TTC549 (cell line): ENCODE data around the gene TSC22D4.
"Not testable (repeated sequence)": the region's sequence is repeated elsewhere in the genome, so short reads cannot be mapped to it uniquely, and the experiment has no call there.

Source experiments
- FAIRE-seq: peaks from 2 replicates; lab custom pipeline; 2012; peaks lifted over from hg19 to GRCh38; lab: Jason Lieb, UNC

Gene TSC22D4

DNA sequence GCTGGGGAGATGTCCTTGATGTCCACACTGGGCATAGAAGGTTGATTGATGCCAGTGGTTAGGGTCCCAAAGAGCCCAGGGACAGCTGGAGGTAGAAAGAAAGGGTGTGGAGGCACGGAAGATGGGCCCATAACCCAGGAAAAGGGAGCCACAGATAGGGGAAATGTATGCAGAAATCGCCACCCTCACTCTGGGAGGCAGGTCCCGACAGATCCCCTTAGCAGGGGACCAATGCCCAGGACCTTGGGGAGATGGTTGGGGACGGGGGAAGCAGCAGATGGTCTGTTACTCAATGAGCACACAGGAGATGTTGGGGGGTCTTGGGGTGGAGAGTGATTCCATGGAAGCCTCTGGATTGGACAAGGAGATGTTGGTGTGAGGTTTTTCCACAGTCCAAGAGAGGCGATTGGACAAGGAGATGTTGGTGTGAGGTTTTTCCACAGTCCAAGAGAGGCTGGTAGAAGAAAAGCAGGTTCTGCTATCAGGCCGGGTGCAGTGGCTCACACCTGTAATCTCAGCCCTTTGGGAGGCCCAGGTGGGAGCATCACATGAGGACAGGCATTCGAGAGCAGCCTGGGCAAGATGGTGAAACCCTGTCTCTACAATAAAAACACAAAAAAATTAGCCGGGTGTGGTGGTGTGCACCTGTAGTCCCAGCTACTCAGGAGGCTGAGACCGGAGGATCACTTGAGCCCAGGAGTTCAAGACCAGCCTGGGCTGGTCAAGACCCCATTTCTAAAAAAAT, 35.7 kb downstream of the TSC22D4 start:
- FAIRE-seq = no peak

DNA sequence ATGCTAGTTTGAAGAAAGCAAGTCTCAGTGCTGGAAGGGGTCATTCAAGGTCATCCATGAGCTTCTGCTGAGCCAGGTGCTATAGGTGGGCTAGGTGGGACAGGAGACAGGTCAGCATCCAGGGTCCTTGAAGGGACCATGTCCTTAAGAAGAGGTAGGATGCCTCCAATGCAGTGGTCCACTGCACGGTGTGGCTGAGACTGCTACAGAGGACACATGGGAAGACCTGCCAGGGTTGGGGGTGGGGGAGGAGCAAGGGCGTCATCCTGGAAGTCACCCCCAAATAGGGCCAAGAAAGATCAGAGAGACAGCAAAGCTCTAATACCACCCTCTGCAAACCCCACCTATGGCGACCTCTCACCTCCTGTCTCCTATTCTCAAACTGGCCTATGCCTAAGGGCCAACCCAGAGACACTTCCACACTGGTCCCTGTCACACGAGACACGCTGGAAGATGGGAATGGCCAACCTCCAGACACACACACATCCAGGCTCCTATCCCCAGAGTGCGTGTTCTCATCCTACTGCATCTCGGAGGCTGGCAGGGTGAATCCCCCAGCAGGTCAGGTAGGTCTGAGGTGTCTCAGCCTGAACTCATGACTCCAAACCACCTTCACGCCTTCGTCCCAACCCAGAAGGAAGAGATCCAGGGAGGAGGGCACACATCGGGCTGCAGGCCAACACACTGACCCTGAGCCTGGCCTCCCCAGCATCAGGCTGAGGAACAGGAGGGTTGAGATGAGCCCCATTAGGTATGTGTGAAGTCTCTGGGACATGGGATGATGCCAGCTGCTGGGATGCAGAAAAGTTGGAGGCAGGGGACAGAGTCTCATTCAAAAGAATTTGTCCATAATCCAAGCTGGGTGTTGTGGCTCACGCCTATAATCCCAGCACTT, 37.1 kb downstream of the TSC22D4 start:
- no peak for FAIRE-seq

DNA sequence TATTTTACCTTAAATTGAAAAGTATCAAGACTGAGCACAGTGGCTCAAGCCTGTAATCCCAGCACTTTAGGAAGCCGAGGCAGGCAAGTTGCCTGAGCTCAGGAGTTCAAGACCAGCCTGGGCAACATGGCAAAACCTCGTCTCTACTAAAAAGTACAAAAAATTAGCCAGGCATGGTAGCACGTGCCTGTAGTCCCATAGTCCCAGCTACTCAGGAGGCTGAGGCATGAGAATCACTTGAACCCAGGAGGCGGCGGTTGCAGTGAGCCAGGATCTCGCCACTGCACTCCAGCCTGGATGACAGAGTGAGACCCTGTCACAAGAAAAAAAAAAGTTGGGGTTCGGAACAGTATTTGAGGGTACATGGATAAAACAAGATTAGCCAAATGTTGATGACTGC, 39.8 kb downstream of the TSC22D4 start:
- FAIRE-seq = not testable (repeated sequence)

DNA sequence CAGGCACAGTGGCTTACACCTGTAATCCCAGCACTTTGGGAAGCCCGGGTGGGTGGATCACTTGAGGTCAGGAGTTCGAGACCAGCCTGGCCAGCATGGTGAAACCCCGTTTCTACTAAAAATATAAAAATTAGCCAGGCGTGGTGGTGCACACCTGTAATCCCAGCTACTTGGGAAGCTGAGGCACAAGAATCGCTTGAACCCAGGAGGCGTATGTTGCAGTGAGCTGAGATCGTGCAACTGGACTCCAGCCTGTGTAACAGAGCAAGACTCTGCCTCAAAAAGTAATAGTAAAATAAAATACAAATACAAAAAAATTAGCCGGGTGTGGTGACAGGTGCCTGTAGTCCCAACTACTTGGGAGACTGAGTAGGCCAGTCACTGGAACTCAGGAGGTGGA, 40.3 kb downstream of the TSC22D4 start:
- FAIRE-seq = not testable (repeated sequence)

DNA sequence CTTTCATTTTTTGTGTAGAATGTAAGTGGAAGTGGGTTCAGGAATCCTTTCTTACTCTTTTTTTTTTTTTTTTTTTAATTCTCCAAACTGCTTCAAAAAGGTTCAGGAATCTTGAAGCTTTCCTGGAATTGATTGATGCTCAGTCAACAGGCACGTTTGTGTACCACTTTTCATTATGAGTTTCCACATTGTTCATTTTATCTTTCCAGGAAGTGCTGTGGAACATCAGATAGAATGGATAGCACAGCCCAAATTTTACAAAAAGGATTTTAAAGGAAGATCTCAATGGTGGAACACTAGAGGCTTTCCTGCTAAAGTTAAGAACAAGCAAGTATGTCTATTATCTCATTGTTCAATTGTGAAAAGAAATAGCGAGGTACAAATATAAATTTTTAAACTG, 40.8 kb downstream of the TSC22D4 start:
- FAIRE-seq = no peak

DNA sequence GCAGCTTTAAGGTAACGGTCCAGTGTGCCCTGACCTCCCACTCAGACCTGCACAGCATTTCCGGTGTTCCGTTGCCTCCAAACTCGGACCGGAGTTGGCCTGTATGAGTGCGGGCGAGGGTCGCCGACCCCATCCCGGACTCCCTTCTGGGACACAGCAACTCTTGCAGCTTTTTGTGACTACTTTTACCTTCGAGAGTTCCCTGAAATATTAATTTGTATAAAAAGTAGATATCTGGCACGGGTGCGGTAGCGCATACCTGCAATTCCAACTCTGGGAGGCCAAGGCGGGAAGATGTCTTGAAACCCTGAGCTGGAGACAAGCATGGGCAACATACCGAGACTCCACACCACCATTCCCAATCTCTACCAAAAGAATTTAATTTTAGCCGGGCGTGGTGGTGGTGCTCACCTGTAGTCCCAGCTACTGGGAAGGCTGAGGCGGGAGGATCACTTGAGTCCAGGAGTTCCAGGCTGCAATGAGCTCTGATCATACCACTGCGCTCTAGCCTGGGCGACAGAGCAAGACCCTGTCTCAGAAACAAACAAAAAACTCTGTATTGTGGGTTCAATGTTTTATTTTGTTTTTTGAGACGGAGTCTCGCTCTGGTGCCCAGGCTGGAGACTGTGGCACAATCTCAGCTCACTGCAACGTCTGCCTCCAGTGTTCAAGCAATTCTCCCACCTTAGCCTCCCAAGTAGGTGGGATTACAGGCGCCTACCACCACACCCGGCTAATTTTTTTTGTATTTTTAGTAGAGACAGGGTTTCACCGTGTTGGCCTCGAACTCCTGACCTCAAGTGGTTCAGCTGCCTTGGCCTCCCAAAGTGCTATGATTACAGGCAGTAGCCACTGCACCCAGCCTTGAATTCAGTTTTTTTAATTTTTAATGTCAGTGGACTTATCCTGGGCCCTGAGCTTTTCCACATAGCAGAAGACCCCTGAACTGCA, 41.6 kb downstream of the TSC22D4 start:
- no peak for FAIRE-seq

DNA sequence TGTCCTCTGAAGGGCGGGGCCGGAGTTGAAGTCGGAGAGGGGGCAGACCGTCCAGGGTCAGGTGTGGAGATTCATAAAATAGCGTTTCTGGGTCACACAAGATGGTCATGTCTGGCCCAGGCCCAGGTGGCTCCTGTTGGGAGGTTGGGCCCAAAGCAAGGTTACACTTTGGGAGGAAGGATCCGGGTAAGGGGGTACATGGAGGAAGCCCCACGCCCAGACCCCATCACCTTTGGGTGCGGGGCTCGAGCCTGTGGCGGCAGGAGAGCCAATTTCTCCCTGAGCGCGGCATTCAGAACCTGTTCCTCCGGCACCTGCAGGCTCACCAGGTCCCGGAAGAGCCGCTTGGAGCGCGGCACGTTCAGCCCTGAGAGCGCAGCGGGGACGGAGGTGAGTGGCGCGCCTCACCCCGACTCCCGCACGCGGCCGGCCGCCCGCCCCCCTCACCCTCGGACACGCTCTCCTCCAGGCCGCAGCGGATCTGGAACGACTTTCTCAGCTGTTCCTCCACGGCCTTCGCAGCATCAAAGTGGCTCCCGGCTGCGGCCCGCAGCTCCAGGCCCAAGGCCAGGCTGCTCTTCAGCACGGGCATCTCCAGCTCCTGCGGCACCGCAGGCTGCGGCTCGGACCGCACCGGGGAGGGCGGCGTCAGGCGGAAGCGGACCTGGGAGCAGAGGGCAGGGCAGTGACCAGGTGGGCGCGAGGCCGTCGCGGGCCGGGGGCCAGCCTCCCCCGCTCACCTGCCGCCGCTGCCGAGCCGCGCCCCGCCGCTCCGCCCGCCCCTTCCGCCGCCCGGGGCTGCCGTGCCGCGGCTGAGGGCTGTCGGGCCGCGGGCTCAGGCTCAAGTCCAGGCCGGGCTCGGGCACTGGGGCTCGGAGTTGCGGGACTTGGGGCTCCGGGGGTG, 43.4 kb downstream of the TSC22D4 start:
- no peak for FAIRE-seq

DNA sequence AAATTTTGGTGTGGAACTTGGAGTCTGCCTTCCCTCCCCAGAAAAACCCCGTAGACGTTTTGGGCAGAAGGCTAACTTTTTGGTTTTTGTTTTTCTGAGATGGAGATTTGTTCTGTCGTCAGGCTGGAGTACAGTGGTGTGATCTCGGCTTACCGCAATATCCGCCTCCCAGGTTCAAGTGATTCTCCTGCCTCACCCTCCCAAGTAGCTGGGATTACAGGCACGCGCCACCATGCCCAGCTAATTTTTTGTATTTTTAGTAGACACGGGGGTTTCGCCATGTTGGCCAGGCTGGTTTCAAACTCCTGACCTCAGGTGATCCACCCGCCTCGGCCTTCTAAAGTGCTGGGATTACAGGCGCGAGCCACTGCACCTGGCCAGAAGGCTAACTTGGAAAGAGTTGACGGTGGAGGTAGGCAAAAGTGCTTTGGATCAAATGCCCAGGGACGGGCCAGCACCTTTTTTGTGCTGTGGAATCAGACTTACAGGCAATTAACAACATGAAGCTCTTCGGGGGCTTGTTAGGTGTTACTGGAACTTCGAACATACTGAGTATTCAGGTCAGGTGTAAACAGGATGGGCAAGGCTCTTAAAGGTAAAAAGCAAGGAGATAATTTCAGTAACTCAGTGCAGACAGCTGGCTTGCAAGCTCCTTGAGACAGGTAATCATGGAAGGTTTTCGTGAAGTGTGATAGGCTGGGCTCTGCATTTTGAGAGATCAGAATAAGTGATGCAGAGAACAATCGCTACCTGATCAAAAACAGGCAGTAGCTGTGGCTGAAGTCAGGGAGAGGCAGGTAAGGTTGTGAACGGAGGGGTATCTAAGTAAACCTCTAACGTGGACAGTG, 44.5 kb downstream of the TSC22D4 start:
- FAIRE-seq = no peak

DNA sequence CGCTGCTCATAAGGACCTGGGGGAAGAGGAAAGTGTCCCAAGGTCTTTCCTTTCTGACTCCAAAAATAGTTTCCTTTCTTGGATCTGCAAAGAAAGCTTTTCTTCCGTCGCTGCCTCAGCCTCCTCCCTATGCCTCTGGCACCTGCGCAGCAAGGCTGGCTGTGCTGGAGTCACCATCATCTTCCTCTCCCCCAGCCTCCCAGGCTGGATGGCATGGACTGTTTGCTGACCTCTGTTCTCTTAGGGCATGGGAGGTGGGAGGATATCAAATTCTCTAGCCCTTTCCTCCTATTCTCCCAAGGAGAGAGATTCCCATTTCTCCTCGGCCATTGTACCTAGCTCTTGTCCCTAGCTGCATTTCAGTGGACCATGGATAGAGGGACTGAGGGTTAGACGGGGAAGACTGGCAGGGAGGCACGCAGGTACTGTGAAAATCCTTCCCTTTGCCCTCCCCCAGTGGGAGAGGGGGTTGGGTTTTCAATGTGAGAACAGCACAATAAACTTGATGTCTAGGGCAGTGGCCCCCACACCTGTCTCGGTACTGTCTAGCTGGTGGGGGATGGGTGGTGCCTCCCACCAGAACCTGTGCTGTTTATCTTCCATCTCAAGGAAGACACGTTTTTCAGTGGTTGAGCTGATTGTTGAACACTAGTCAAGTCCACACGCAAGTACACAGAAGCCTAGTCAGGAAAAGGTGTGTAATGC, 45.3 kb downstream of the TSC22D4 start:
- FAIRE-seq = no peak

DNA sequence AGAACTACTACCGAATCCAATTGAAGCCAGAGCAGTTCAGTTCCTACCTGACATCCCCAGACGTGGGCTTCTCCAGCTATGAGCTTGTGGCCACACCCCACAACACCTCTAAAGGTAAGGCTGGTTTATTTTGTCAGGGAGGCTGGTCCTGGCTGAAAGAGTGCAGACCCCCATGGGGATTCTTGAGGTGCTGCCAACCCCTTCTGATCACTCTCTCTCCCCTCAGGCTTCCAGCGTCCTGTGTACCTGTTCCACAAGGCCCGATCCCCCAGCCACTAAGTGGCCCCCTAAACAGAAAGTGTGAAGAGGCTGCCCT, 45.8 kb downstream of the TSC22D4 start:
- FAIRE-seq = no peak

DNA sequence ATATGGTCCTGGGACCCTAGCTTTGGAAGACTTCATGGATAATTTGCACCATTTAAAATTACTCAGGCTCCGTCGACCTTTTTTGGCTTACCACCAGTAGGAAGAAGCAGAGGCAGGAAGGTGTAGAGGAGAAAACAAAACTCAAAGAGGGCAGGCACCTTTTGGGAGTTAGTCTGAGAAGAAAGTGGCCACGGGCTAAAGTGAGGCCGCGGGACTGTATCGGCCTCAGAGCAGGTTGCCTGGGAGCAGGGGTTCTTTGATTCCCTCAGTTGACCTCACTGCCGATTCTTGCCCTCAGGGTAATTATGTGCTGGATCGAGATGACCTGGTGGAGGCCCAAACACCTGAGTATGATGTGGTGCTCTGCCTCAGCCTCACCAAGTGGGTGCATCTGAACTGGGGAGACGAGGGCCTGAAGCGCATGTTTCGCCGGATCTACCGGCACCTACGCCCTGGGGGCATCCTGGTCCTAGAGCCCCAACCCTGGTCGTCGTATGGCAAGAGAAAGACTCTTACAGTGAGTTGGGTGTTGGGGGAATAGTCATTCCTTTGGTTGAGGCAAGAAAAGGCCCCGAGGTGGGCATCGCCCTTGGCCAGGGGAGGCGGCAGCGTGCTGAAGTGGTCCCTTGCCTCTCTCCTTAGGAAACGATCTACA, 46.3 kb downstream of the TSC22D4 start:
- FAIRE-seq = no peak

DNA sequence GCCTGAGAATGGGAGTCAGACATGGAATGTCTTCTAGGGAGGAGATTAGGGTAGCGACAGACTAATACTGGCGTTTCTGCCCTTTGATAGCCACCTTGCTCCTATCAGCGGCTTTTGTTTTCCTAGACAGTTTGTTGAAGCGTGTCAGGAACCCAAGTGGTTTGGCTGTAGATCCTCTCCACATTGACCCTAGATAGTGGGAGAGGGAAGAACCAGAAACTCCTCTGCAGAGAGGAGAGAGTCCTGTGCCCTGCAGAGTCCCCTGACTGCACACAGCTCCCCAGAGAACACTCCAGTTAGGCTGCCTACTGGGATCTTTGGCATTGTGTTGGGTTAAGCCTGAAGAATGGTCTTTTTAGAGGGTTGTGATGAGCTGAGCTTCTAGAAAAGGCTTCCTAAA, 47.0 kb downstream of the TSC22D4 start:
- no peak for FAIRE-seq

DNA sequence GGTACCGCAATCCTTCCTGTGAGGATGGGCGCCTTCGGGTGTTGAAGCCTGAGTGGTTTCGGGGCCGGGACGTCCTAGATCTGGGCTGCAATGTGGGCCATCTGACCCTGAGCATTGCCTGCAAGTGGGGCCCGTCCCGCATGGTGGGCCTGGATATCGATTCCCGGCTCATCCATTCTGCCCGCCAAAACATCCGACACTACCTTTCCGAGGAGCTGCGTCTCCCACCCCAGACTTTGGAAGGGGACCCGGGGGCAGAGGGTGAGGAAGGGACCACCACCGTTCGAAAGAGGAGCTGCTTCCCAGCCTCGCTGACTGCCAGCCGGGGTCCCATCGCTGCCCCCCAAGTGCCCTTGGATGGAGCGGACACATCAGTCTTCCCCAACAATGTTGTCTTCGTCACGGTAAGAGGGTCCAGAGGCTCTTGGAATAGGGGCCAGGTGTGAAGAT, 47.7 kb downstream of the TSC22D4 start:
- FAIRE-seq = no peak

DNA sequence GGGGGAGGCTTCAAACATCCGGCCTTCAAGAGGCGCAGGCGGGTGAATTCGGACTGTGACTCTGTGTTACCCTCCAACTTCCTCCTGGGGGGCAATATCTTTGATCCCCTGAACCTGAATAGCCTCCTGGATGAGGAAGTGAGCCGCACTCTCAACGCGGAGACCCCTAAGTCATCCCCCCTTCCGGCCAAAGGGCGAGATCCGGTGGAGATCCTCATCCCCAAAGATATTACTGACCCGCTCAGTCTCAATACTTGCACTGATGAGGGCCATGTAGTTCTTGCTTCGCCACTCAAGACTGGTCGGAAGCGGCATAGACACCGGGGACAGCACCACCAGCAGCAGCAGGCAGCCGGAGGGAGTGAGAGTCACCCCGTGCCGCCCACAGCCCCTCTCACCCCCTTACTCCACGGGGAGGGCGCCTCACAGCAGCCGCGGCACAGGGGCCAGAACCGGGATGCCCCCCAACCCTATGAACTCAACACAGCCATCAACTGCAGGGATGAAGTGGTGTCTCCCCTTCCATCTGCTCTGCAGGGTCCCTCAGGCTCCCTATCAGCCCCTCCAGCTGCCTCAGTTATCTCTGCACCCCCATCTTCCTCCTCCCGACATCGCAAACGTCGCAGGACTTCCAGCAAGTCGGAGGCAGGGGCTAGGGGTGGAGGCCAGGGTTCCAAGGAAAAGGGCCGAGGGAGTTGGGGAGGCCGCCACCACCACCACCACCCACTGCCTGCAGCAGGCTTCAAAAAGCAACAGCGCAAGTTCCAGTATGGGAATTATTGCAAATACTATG, 48.3 kb downstream of the TSC22D4 start:
- no peak for FAIRE-seq

DNA sequence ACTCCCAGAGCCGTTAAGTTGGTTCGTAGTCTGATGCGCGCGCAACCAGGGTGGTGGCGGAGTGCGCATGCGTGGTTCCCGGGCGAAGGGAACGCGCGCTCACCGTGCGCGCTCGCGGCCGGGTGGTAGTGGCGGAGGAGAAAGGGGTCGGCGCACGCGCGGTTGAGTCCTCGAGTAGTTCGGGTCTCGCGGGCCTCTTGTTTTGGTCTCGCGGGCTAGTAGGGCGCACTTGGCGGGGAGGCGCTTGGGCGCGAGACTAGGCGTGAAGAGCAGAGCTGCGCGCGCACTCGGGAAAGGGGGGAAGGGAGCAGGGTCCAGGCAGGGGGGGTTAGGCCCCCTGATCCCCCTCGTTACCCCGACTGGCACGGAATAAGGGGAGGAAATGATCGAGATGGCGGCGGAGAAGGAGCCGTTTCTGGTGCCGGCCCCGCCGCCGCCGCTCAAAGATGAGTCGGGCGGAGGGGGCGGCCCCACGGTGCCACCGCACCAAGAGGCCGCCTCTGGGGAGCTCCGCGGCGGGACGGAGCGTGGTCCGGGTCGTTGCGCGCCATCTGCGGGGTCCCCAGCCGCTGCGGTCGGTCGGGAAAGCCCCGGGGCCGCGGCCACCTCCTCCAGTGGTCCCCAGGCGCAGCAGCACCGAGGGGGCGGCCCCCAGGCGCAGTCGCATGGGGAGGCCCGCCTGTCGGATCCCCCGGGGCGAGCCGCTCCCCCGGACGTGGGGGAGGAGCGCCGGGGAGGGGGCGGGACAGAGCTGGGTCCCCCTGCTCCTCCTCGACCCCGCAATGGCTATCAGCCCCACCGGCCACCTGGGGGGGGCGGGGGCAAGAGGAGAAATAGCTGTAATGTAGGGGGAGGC, 49.1 kb downstream of the TSC22D4 start, which contains the start of gene MEPCE:
TSS of gene MEPCE (plus strand) at position 195 of the 856 bp plus-strand sequence. CDS start at position 383, 188 bp downstream.
- FAIRE-seq = peak; percentile 58

DNA sequence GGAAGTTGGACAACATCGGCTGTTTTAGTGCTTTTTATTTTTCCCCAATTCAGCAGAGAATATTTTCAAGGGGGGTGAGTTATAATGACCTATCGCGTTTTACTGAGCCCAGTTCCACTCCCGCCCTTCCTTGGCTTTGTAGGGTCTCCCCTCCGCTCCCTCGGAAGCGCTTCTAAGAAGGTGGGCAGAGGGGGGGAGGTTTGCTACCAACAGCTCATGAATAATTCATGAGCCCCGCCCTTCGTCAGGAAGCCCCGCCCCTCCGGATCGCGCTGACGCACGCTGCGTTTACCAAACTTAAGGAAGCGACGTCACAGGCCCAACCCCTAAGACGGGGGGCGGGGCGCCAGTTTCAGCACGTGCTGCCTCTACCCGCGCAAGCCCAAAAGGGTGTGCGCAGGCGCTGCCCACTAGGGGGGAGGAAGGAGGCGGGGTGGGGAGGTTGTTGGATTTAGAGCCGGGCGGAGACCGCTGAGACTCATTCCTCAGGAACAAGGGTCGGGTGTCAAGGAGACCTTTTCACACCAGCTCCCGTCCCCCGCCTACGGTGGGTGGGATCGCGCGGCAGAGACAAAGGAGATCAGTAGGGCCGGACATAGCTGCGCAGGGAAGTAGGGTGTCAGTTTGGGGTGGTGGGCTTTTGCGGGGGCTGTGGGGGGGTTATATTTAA, 49.9 kb downstream of the TSC22D4 start:
- FAIRE-seq = peak; percentile 93
